A549 (cell line): ENCODE data around the gene SLC36A2. TPM values are rescaled to one million over a fixed set of nuclear protein-coding genes. Genes with fewer than 3 reads are reported as not detected.

Experiments used
- CHD2 ChIP-seq: fragments of 150-350 bp; IDR thresholded peaks from 2 replicates; pipeline ENCODE4 v1.6.1; 2014; ENCODE audit warnings: low read length; ENCODE audit not compliant: partially characterized antibody
- CTCF ChIP-seq: fragments of >200 bp; sonication (Bioruptor Twin); formaldehyde crosslinking; IDR thresholded peaks from 3 replicates; pipeline ENCODE4 v1.5.1; 2016
- E2F6 ChIP-seq: IDR thresholded peaks from 2 replicates; pipeline ENCODE4 v1.6.1; 2012; ENCODE audit warnings: low read depth, borderline replicate concordance
- EP300 ChIP-seq, 2 experiments: fragments of >200 bp; sonication (Bioruptor Twin); formaldehyde crosslinking; IDR thresholded peaks; 2 replicates in 1 of 2; 3 replicates in 1 of 2; pipeline ENCODE4 v1.6.1; 2016 to 2017
- GATA3 ChIP-seq: IDR thresholded peaks from 2 replicates; pipeline ENCODE4 v1.6.1; 2012; ENCODE audit warnings: borderline replicate concordance
- KDM1A ChIP-seq: fragments of 200-600 bp; sonication (generic); IDR thresholded peaks from 2 replicates; pipeline ENCODE4 v1.6.1; 2016; ENCODE audit warnings: low read depth, mild to moderate bottlenecking
- ZNF302 ChIP-seq: fragments of 250-450 bp; sonication (Bioruptor Pico); IDR thresholded peaks from 2 replicates; pipeline ENCODE4 v1.9.0; 2021; ENCODE audit warnings: inconsistent platforms, mild to moderate bottlenecking, moderate library complexity
- polyA plus RNA-seq, 4 experiments: library from polyadenylated mRNA; depleted of rRNA in 3 of 4; stranded (reverse); fragments of >200 nt; fragmentation: RNase III in 1 of 4; extraction: RNeasy Plus Mini Kit Qiagen cat#74134 plus additional on column Dnase treatment in 1 of 4; gene quantifications; 2 replicates in 3 of 4; 3 replicates in 1 of 4; pipeline ENCODE4 v1.2.3, GENCODE V29; 2011 to 2017

SLC36A2 gene
- polyA plus RNA-seq, 2 of the 4 experiments (the other 2 are of a cell fraction): not detected

- TF ChIP-seq CTCF: no peak
- no peak for TF ChIP-seq E2F6
- no peak for TF ChIP-seq EP300 (IDR thresholded peaks at IDR 0.05)
- TF ChIP-seq ZNF302 (CRISPR knock-in tag): no peak
- no peak for TF ChIP-seq CHD2
- no peak for TF ChIP-seq GATA3
- no peak for TF ChIP-seq KDM1A
- TF ChIP-seq, all 56 proteins: peak for 0
These were observed 79.7 kb downstream of the SLC36A2 start (continued) for GRCh38 chr5:151267491-151268260.

Other genes with a start within 250 kb of the SLC36A2 start
- 32.4 and 34.9 TPM in 2 replicates for gene ANXA6, start 189.8 kb downstream of the SLC36A2 start, polyA plus RNA-seq (2011; rRNA removed)
- 44.6 to 55.7 TPM (median 53.0 TPM) in 3 replicates for gene ANXA6, start 189.8 kb downstream of the SLC36A2 start, polyA plus RNA-seq (2017; fragmentation: RNase III; extraction: RNeasy Plus Mini Kit Qiagen cat#74134 plus additional on column Dnase treatment)
- 3.0 and 3.2 TPM in 2 replicates for gene CCDC69, start 123.5 kb downstream of the SLC36A2 start, polyA plus RNA-seq (2011; rRNA removed)
- gene CCDC69, start 123.5 kb downstream of the SLC36A2 start, polyA plus RNA-seq (2017; fragmentation: RNase III; extraction: RNeasy Plus Mini Kit Qiagen cat#74134 plus additional on column Dnase treatment): 2.1 to 3.1 TPM (median 2.9 TPM) in 3 replicates
- 9.6 and 13.8 TPM in 2 replicates for gene GM2A, start 94.4 kb downstream of the SLC36A2 start, polyA plus RNA-seq (2011; rRNA removed)
- 16.4 to 17.4 TPM (median 17.2 TPM) in 3 replicates for gene GM2A, start 94.4 kb downstream of the SLC36A2 start, polyA plus RNA-seq (2017; fragmentation: RNase III; extraction: RNeasy Plus Mini Kit Qiagen cat#74134 plus additional on column Dnase treatment)
- gene SLC36A3, start 43.8 kb downstream of the SLC36A2 start, polyA plus RNA-seq (2011; rRNA removed): not detected in 2 replicates
- gene SLC36A3, start 43.8 kb downstream of the SLC36A2 start, polyA plus RNA-seq (2017; fragmentation: RNase III; extraction: RNeasy Plus Mini Kit Qiagen cat#74134 plus additional on column Dnase treatment): not detected in 3 replicates
- gene SLC36A1, start 100.0 kb upstream of the SLC36A2 start, polyA plus RNA-seq (2011; rRNA removed): 10.8 and 12.4 TPM in 2 replicates
- 7.2 to 7.6 TPM (median 7.4 TPM) in 3 replicates for gene SLC36A1, start 100.0 kb upstream of the SLC36A2 start, polyA plus RNA-seq (2017; fragmentation: RNase III; extraction: RNeasy Plus Mini Kit Qiagen cat#74134 plus additional on column Dnase treatment)
- 0.01 TPM in 1 of 2 replicates, not detected in the other for gene FAT2, start 243.8 kb upstream of the SLC36A2 start, polyA plus RNA-seq (2011; rRNA removed)
- gene FAT2, start 243.8 kb upstream of the SLC36A2 start, polyA plus RNA-seq (2017; fragmentation: RNase III; extraction: RNeasy Plus Mini Kit Qiagen cat#74134 plus additional on column Dnase treatment): 0.01 to 0.03 TPM (median 0.01 TPM) in 3 replicates